HepG2 (cell line): Measurements from ENCODE around the gene TEX9. TPM values are rescaled to one million over a fixed set of nuclear protein-coding genes. Genes with fewer than 3 reads are reported as not detected.

Experiments used
- ATAC-seq: fragments of 200-7000 bp; cut with Tn5 transposase; 3 replicates; pipeline ENCODE4 v1.9.1; 2020; ENCODE audit warnings: mild to moderate bottlenecking, moderate library complexity
- BruUV-seq: library from RNA; stranded (reverse); fragments of 400-500 nt; replicated peaks from 2 replicates; lab custom pipeline; 2021; lab: Mats Ljungman, UMichigan
- CTCF ChIA-PET: fragments of 300-600 bp; formaldehyde crosslinking; extraction: SDS; loops from one replicate; lab custom pipeline; 2021; ENCODE audit warnings: low total read pairs, inconsistent platforms, low intra/inter-chr PET ratio; lab: Yijun Ruan, JAX
- POLR2A ChIA-PET: fragments of 350-600 bp; sonication (Branson Sonifier 250); formaldehyde crosslinking; loops from one replicate; lab custom pipeline; 2020; ENCODE audit warnings: antibody characterized with exemption, inconsistent platforms; lab: Yijun Ruan, JAX
- DNase-seq: peaks from one replicate; pipeline ENCODE4 v3.0.0-alpha.2; 2015; ENCODE audit warnings: low spot score
- FAIRE-seq: peaks from 3 replicates; lab custom pipeline; 2011; peaks lifted over from hg19 to GRCh38; lab: Jason Lieb, UNC
- H2AFZ ChIP-seq: one replicate; pipeline ENCODE4 v1.6.1; 2011; ENCODE audit warnings: low read length, inconsistent platforms
- H3K27ac ChIP-seq: fragments of 300-600 bp; 3 replicates; pipeline ENCODE4 v1.8.0; 2011; ENCODE audit warnings: mixed run types, mild to moderate bottlenecking, mixed read lengths, low read length, inconsistent platforms; ENCODE audit not compliant: insufficient read depth; ENCODE audit errors: extremely low read length
- H3K27me3 ChIP-seq, 2 experiments: fragments of 200-600 bp in 1 of 2; 2 replicates in 1 of 2; 3 replicates in 1 of 2; pipeline versions ENCODE4 v1.6.0 to v1.8.0; 2011; ENCODE audit warnings: low read length in 2 of 2, mild to moderate bottlenecking in 2 of 2, moderate library complexity in 2 of 2, inconsistent platforms in 1 of 2; ENCODE audit not compliant: insufficient read depth in 2 of 2, control insufficient read depth in 1 of 2
- H3K36me3 ChIP-seq, 2 experiments: fragments of 200-600 bp in 1 of 2; replicated peaks in 1 of 2; 2 replicates in 1 of 2; 3 replicates in 1 of 2; pipeline versions ENCODE4 v1.5.1 to v1.8.0; 2011; ENCODE audit warnings: low read length in 2 of 2, inconsistent platforms in 1 of 2; ENCODE audit not compliant: insufficient read depth in 2 of 2, control insufficient read depth in 1 of 2
- H3K4me1 ChIP-seq: 2 replicates; pipeline ENCODE4 v1.5.1; 2012; ENCODE audit warnings: low read length, inconsistent platforms; ENCODE audit not compliant: insufficient read depth
- H3K4me2 ChIP-seq: 2 replicates; pipeline ENCODE4 v1.6.0; 2011; ENCODE audit warnings: low read depth, low read length, inconsistent platforms
- H3K4me3 ChIP-seq, 3 experiments: fragments of 200-600 bp in 1 of 3; sonication (generic), shearing (Covaris generic) in 1 of 3; replicated peaks in 1 of 3; 2 replicates each; pipeline ENCODE4 v1.5.1; 2011 to 2016; ENCODE audit warnings: low read length in 3 of 3, inconsistent platforms in 2 of 3, low read depth in 2 of 3, mild to moderate bottlenecking in 2 of 3, control low read depth in 1 of 3, mixed read lengths in 1 of 3; ENCODE audit not compliant: insufficient read depth in 1 of 3
- H3K79me2 ChIP-seq: one replicate; pipeline ENCODE4 v1.6.1; 2011; ENCODE audit warnings: low read length, inconsistent platforms; ENCODE audit not compliant: insufficient read depth
- H3K9ac ChIP-seq: 2 replicates; pipeline ENCODE4 v1.6.0; 2011; ENCODE audit warnings: mild to moderate bottlenecking, low read depth, low read length, inconsistent platforms; ENCODE audit not compliant: insufficient read depth
- H3K9me3 ChIP-seq: 2 replicates; pipeline ENCODE4 v1.5.1; 2012; ENCODE audit warnings: mild to moderate bottlenecking, low read length
- H4K20me1 ChIP-seq: 2 replicates; pipeline ENCODE4 v1.6.0; 2011; ENCODE audit warnings: inconsistent platforms, mild to moderate bottlenecking, low read length, moderate library complexity; ENCODE audit not compliant: insufficient read depth
- ASH2L ChIP-seq: fragments of 300-600, 200-600 bp; sonication (generic); IDR thresholded peaks from 2 replicates; pipeline ENCODE4 v1.7.0; 2017; ENCODE audit warnings: low read depth, mild to moderate bottlenecking, moderate library complexity, mixed read lengths, low read length; ENCODE audit not compliant: insufficient read length
- E2F1 ChIP-seq: sonication (generic); formaldehyde crosslinking; IDR thresholded peaks from 2 replicates; pipeline ENCODE4 v1.5.0; 2020; ENCODE audit warnings: missing genetic modification reagents
- FOXA3 ChIP-seq: IDR thresholded peaks from 2 replicates; pipeline ENCODE4 v1.6.1; 2016; ENCODE audit warnings: missing genetic modification reagents, missing compliant biosample characterization
- HMGXB3 ChIP-seq: sonication (generic); formaldehyde crosslinking; IDR thresholded peaks from 2 replicates; pipeline ENCODE4 v1.4.0; 2020; ENCODE audit warnings: missing genetic modification reagents, borderline replicate concordance
- MXI1 ChIP-seq: IDR thresholded peaks from 3 replicates; pipeline ENCODE4 v1.6.1; 2012; ENCODE audit warnings: low read depth, low read length, inconsistent platforms, borderline replicate concordance
- NFAT5 ChIP-seq: sonication (generic); formaldehyde crosslinking; IDR thresholded peaks from 2 replicates; pipeline ENCODE4 v1.4.0; 2020; ENCODE audit warnings: missing genetic modification reagents
- ZNF20 ChIP-seq: sonication (generic); formaldehyde crosslinking; IDR thresholded peaks from 2 replicates; pipeline ENCODE4 v1.4.0; 2020; ENCODE audit warnings: mild to moderate bottlenecking, moderate library complexity, missing genetic modification reagents
- ZNF280B ChIP-seq: sonication (generic); formaldehyde crosslinking; IDR thresholded peaks from 2 replicates; pipeline ENCODE4 v1.5.0; 2020; ENCODE audit warnings: missing genetic modification reagents, mild to moderate bottlenecking, borderline replicate concordance
- ZNF292 ChIP-seq: sonication (generic); formaldehyde crosslinking; IDR thresholded peaks from 2 replicates; pipeline ENCODE4 v1.8.1; 2022; ENCODE audit warnings: mild to moderate bottlenecking, low read depth, missing genetic modification reagents, borderline replicate concordance
- ZNF619 ChIP-seq: sonication (generic); formaldehyde crosslinking; IDR thresholded peaks from 2 replicates; pipeline ENCODE4 v1.4.0; 2020; ENCODE audit warnings: mild to moderate bottlenecking, missing genetic modification reagents
- WGBS: methylation state at CpG from one replicate; pipeline ENCODE4 v1.1.6; 2017; ENCODE audit warnings: low lambda C conversion rate; 5-methylcytosine and 5-hydroxymethylcytosine counted together
- in situ Hi-C: cut with HindIII; loops from 2 replicates; pipeline ENCODE4 v1.10.0; 2017; ENCODE audit warnings: low pct_unique_long_range_greater_than_20kb; ENCODE audit not compliant: extremely low pct_ligation_motif_present
- intact Hi-C: fragments of 100-400 bp; cut with micrococcal nuclease; formaldehyde crosslinking; loops from one replicate; pipeline ENCODE4 v1.10.0; 2022; ENCODE audit not compliant: unreplicated experiment
- polyA plus RNA-seq, 8 experiments: library from polyadenylated mRNA; depleted of rRNA in 3 of 8; stranded (reverse) in 7 of 8; unstranded in 1 of 8; fragments of >200 nt; fragmentation: Illumina TruSeq in 4 of 8; extraction: Trizol in 4 of 8; gene quantifications; 2 replicates each; pipeline versions ENCODE4 v1.2.1 to v1.2.3, GENCODE V29; 2011 to 2016; ENCODE audit warnings: low read depth in 4 of 8, missing spikeins in 1 of 8, mixed read lengths in 1 of 8; ENCODE audit not compliant: insufficient read depth in 1 of 8
- total RNA-seq, 5 experiments: library from RNA; depleted of rRNA; stranded (reverse); fragments of >200 nt; fragmentation: Illumina TruSeq; extraction: Trizol; gene quantifications; 2 replicates each; pipeline ENCODE4 v1.2.3, GENCODE V29; 2016; ENCODE audit warnings: low read depth in 1 of 5

The TEX9 gene
- total and polyA plus RNA-seq, 2 of the 13 experiments (the other 11 are each of a cell fraction or from before 2014, with no cell fraction given): 0.82 to 6.9 TPM

- peak within 1 kb of the TSS; percentile 56 to 69 (median 60) for H3K4me3 ChIP-seq
- intact Hi-C loops (no loop called here), in situ Hi-C loops (no loop called here)
- 21% methylated on average over 6 of the region's 38 CpGs for WGBS
- H3K27ac ChIP-seq: no peak within 1 kb of the TSS
- H3K9me3 ChIP-seq: no peaks in the 10 kb centered on the region
- H3K27me3 ChIP-seq: no peaks in the 10 kb centered on the region
- H3K9ac ChIP-seq: peak within 1 kb of the TSS; percentile 59
- peak within 1 kb of the TSS; percentile 87 for H2AFZ ChIP-seq
- ChIA-PET POLR2A (interaction anchor here (0.7 kb wide), 1 partner anchor 220 kb away, joined by 3 read pairs; no protein-coding TSS in a partner anchor), CTCF (no interaction called here)
- H4K20me1 ChIP-seq: no peaks in the 10 kb centered on the region
- H3K4me2 ChIP-seq: peak within 1 kb of the TSS; percentile 82
- peaks cover 23% of the 10 kb centered on the region for H3K4me1 ChIP-seq
- BruUV-seq: no TSS peak
- peak; percentile 67 for FAIRE-seq
- no peaks in the 10 kb centered on the region for H3K36me3 ChIP-seq
- ATAC-seq: peak; percentile 99
- peak; percentile 83 for DNase-seq
- no peaks in the 10 kb centered on the region for H3K79me2 ChIP-seq
- peak; percentile 100 for TF ChIP-seq HMGXB3 (CRISPR knock-in tag)
- TF ChIP-seq NFAT5 (CRISPR knock-in tag): no peak
- peak; percentile 90 for TF ChIP-seq E2F1 (CRISPR knock-in tag)
- peak; percentile 85; the same call in 2 of the 3 replicates for TF ChIP-seq MXI1
- peak; percentile 62; the same call in 1 of the 2 replicates for TF ChIP-seq ZNF619 (CRISPR knock-in tag)
- peak; percentile 59 for TF ChIP-seq ASH2L
- TF ChIP-seq ZNF20 (CRISPR knock-in tag): no peak
- 0 out of 2 replicates have a peak, but pooled peaks have one; percentile 39 for TF ChIP-seq ZNF280B (CRISPR knock-in tag)
- peak; percentile 45; the same call in 1 of the 2 replicates for TF ChIP-seq FOXA3 (CRISPR knock-in tag)
- TF ChIP-seq ZNF292 (CRISPR knock-in tag): no peak
Measured at GRCh38 chr15:56464893-56465520, 99.8 kb downstream of the TEX9 start, which contains the start of gene MNS1. Gene MNS1, minus strand, starts transcription at chr15:56465137. Its CDS starts 165 bp downstream, at chr15:56464972.
